HUES6 (cell line): ENCODE results near the gene TNS4.

Experiments
- H3K27ac ChIP-seq: 2 replicates; pipeline ENCODE4 v1.7.0; 2013; ENCODE audit warnings: low read depth, mild to moderate bottlenecking, low read length, inconsistent platforms
- H3K27me3 ChIP-seq: 2 replicates; pipeline ENCODE4 v1.6.1; 2013; ENCODE audit warnings: low read length; ENCODE audit not compliant: control insufficient read depth, insufficient read depth
- H3K36me3 ChIP-seq: 2 replicates; pipeline ENCODE4 v1.6.1; 2013; ENCODE audit warnings: low read length; ENCODE audit not compliant: control insufficient read depth, insufficient read depth
- H3K4me1 ChIP-seq: 2 replicates; pipeline ENCODE4 v1.6.1; 2013; ENCODE audit warnings: low read length; ENCODE audit not compliant: control insufficient read depth, insufficient read depth
- H3K4me3 ChIP-seq: 2 replicates; pipeline ENCODE4 v1.5.1; 2013; ENCODE audit warnings: low read depth, low read length
- H3K9ac ChIP-seq: one replicate; pipeline ENCODE4 v1.6.1; 2013; ENCODE audit warnings: mild to moderate bottlenecking, low read length
- H3K9me3 ChIP-seq: 2 replicates; pipeline ENCODE4 v1.6.1; 2013; ENCODE audit warnings: low read depth, low read length; ENCODE audit not compliant: control insufficient read depth, insufficient read depth

The TNS4 gene

GRCh38 chr17:40533896-40534295 lies 32.5 kb upstream of the TNS4 start:
- no peak overlapping the region for H3K4me3 ChIP-seq
- H3K4me1 ChIP-seq, result peaks cover 29% of the 10 kb centered on the region; the same call in 1 of the 2 replicates
- peaks cover 5% of the 10 kb centered on the region; the same call in 1 of the 2 replicates for H3K27me3 ChIP-seq
- no peak overlapping the region for H3K27ac ChIP-seq
- no peaks in the 10 kb centered on the region for H3K36me3 ChIP-seq
- no peak overlapping the region for H3K9ac ChIP-seq
- H3K9me3 ChIP-seq, result no peaks in the 10 kb centered on the region

GRCh38 chr17:40532520-40533253 lies 31.3 kb upstream of the TNS4 start:
- Histone ChIP-seq H3K36me3 (no peaks in the 10 kb centered on the region), H3K27ac (no peak overlapping the region), H3K4me3 (no peak overlapping the region), H3K27me3 (no peaks in the 10 kb centered on the region), H3K9me3 (no peaks in the 10 kb centered on the region), H3K4me1 (peaks cover 29% of the 10 kb centered on the region; the same call in 1 of the 2 replicates), H3K9ac (no peak overlapping the region)

- no peaks in the 10 kb centered on the region for H3K9me3 ChIP-seq
- no peaks in the 10 kb centered on the region for H3K36me3 ChIP-seq
- peaks cover 28% of the 10 kb centered on the region; the same call in 1 of the 2 replicates for H3K4me1 ChIP-seq
- H3K9ac ChIP-seq, result no peak overlapping the region
- H3K4me3 ChIP-seq, result no peak overlapping the region
- no peaks in the 10 kb centered on the region for H3K27me3 ChIP-seq
- H3K27ac ChIP-seq, result no peak overlapping the region
Observed at GRCh38 chr17:40531051-40531991, 29.9 kb upstream of the TNS4 start.

GRCh38 chr17:40530531-40530994 lies 29.1 kb upstream of the TNS4 start:
- Histone ChIP-seq H3K4me3 (no peak overlapping the region), H3K4me1 (peaks cover 26% of the 10 kb centered on the region; the same call in 1 of the 2 replicates), H3K9me3 (peaks cover 1% of the 10 kb centered on the region; the same call in 1 of the 2 replicates), H3K27me3 (no peaks in the 10 kb centered on the region), H3K27ac (no peak overlapping the region), H3K36me3 (no peaks in the 10 kb centered on the region), H3K9ac (no peak overlapping the region)

GRCh38 chr17:40529991-40530390 lies 28.6 kb upstream of the TNS4 start:
- Histone ChIP-seq H3K27me3 (no peaks in the 10 kb centered on the region), H3K9me3 (peaks cover 5% of the 10 kb centered on the region; the same call in 1 of the 2 replicates), H3K4me3 (no peak overlapping the region), H3K27ac (no peak overlapping the region), H3K9ac (no peak overlapping the region), H3K36me3 (no peaks in the 10 kb centered on the region), H3K4me1 (peaks cover 26% of the 10 kb centered on the region; the same call in 1 of the 2 replicates)

DNA sequence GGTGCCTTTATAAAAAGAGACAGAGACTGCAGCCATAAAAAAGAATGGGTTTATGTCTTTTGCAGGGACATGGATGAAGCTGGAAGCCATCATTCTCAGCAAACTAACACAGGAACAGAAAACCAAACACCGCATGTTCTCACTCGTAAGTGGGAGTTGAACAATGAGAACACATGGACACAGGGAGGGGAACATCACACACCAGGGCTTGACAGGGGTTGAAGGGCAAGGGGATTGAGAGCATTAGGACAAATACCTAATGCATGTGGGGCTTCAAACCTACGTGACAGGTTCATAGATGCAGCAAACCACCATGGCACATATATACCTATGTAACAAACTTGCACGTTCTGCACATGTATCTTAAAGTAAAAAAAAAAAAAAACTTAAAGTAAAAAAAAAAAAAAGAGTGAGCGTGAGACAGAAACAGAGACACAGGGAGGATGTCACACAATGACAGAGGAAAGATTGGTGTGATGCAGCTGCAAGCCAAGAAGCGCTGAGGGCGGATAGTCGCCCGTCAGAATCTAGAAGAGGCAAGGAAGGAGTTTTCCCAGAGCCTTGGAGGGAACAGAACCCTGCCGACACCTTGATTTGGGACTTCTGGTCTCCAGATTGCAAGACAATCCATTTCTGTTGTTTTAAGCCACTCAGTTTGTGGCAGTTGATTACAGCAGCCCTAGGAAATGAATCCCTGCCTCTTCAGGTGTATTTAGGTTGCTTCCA lies 27.4 kb upstream of the TNS4 start:
- H3K9ac ChIP-seq, result no peak overlapping the region
- H3K27ac ChIP-seq, result no peak overlapping the region
- peaks cover 5% of the 10 kb centered on the region; the same call in 1 of the 2 replicates for H3K9me3 ChIP-seq
- no peaks in the 10 kb centered on the region for H3K27me3 ChIP-seq
- H3K36me3 ChIP-seq, result no peaks in the 10 kb centered on the region
- no peak overlapping the region for H3K4me3 ChIP-seq
- peaks cover 17% of the 10 kb centered on the region; the same call in 1 of the 2 replicates for H3K4me1 ChIP-seq

- Histone ChIP-seq H3K9me3 (peaks cover 5% of the 10 kb centered on the region; the same call in 1 of the 2 replicates), H3K27me3 (no peaks in the 10 kb centered on the region), H3K4me1 (peaks cover 7% of the 10 kb centered on the region; the same call in 1 of the 2 replicates), H3K4me3 (no peak overlapping the region), H3K27ac (no peak overlapping the region), H3K9ac (no peak overlapping the region), H3K36me3 (no peaks in the 10 kb centered on the region)
Observed at GRCh38 chr17:40526668-40527067, 25.2 kb upstream of the TNS4 start.

- H3K27ac ChIP-seq, result no peak overlapping the region
- H3K4me3 ChIP-seq, result no peak overlapping the region
- no peak overlapping the region for H3K9ac ChIP-seq
- H3K9me3 ChIP-seq, result peaks cover 5% of the 10 kb centered on the region; the same call in 1 of the 2 replicates
- H3K4me1 ChIP-seq, result peaks cover 4% of the 10 kb centered on the region; the same call in 1 of the 2 replicates
- no peaks in the 10 kb centered on the region for H3K36me3 ChIP-seq
- no peaks in the 10 kb centered on the region for H3K27me3 ChIP-seq
Observed at GRCh38 chr17:40525294-40525693, 23.9 kb upstream of the TNS4 start.

DNA sequence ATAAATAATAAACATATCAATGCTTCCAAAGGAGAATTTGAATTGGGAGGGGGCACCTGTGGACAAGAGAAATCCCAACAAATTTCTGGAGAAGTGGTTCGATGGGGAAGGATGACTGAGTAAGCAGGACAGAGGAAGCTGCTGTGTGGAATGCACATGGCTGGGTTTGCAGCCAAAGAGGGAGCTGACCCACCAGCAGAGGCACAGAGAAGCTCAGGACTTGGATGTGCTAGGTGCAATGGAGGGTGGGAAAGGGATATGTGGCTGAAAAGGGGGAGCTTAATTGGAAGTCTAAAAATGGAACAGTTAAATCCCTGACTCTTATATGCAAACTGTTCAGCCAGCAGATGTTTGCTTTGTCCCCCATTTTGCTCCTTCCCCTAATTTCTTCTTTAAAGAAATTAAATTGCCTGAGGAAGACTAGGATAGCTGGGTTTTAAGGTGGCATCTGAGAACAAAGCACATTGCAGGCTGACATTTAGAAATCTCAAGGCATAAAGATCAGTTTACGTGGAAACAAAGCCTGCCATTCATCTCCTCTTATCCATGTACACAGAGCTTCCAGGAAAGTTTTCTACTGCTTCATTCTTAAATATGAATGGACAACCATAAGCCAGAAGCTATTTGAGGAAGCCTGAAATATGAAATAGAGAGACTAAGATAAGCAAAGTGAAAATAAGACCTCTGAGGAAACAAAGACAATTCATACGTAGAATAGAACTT lies 23.0 kb upstream of the TNS4 start:
- Histone ChIP-seq H3K4me3 (no peak overlapping the region), H3K4me1 (peaks cover 5% of the 10 kb centered on the region; the same call in 1 of the 2 replicates), H3K9me3 (peaks cover 5% of the 10 kb centered on the region; the same call in 1 of the 2 replicates), H3K9ac (no peak overlapping the region), H3K36me3 (no peaks in the 10 kb centered on the region), H3K27me3 (no peaks in the 10 kb centered on the region), H3K27ac (no peak overlapping the region)

GRCh38 chr17:40522961-40523310 lies 21.5 kb upstream of the TNS4 start:
- Histone ChIP-seq H3K9me3 (peaks cover 5% of the 10 kb centered on the region; the same call in 1 of the 2 replicates), H3K27ac (no peak overlapping the region)

More at GRCh38 chr17:40522961-40523310, 21.5 kb upstream of the TNS4 start:
- Histone ChIP-seq H3K36me3 (no peaks in the 10 kb centered on the region), H3K4me3 (no peak overlapping the region), H3K4me1 (peaks cover 19% of the 10 kb centered on the region), H3K27me3 (no peaks in the 10 kb centered on the region), H3K9ac (no peak overlapping the region)
